Ishikawa (cell line): ENCODE results near the gene PIK3C2G.

Experiments
- CEBPB ChIP-seq: IDR thresholded peaks from 2 replicates; pipeline ENCODE4 v1.6.1; 2012
- CREB1 ChIP-seq: IDR thresholded peaks from 2 replicates; pipeline ENCODE4 v1.6.1; 2012; ENCODE audit warnings: low read depth
- EGR1 ChIP-seq: IDR thresholded peaks from 2 replicates; pipeline ENCODE4 v1.6.1; 2012
- EP300 ChIP-seq: IDR thresholded peaks from 2 replicates; pipeline ENCODE4 v1.6.1; 2012; ENCODE audit warnings: borderline replicate concordance
- FOXM1 ChIP-seq: IDR thresholded peaks from 2 replicates; pipeline ENCODE4 v1.6.1; 2012; ENCODE audit warnings: low read depth, borderline replicate concordance
- MAX ChIP-seq: IDR thresholded peaks from 2 replicates; pipeline ENCODE4 v1.6.1; 2012
- NFIC ChIP-seq: IDR thresholded peaks from 2 replicates; pipeline ENCODE4 v1.6.1; 2012
- RAD21 ChIP-seq: IDR thresholded peaks from 2 replicates; pipeline ENCODE4 v1.6.1; 2012; ENCODE audit warnings: low read depth
- REST ChIP-seq: IDR thresholded peaks from 2 replicates; pipeline ENCODE4 v1.6.1; 2012; ENCODE audit warnings: low read depth, mild to moderate bottlenecking
- TAF1 ChIP-seq: IDR thresholded peaks from 2 replicates; pipeline ENCODE4 v1.6.1; 2012; ENCODE audit warnings: low read depth, mild to moderate bottlenecking
- TEAD4 ChIP-seq: IDR thresholded peaks from 2 replicates; pipeline ENCODE4 v1.6.1; 2012
- YY1 ChIP-seq: IDR thresholded peaks from 2 replicates; pipeline ENCODE4 v1.6.1; 2012; ENCODE audit warnings: low read depth
- ZBTB7A ChIP-seq: IDR thresholded peaks from 2 replicates; pipeline ENCODE4 v1.6.1; 2012; ENCODE audit warnings: low read depth
- TF ChIP-seq, protein P1 (sequence below): IDR thresholded peaks from 2 replicates; pipeline ENCODE4 v1.6.1; 2012

- no peak for TF ChIP-seq EGR1
- no peak for TF ChIP-seq FOXM1
- no peak for TF ChIP-seq EP300
- no peak for TF ChIP-seq TEAD4
- no peak for TF ChIP-seq YY1
- no peak for TF ChIP-seq CEBPB
- no peak for TF ChIP-seq TAF1
- TF ChIP-seq, protein P1, sequence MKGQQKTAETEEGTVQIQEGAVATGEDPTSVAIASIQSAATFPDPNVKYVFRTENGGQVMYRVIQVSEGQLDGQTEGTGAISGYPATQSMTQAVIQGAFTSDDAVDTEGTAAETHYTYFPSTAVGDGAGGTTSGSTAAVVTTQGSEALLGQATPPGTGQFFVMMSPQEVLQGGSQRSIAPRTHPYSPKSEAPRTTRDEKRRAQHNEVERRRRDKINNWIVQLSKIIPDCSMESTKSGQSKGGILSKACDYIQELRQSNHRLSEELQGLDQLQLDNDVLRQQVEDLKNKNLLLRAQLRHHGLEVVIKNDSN, result no peak
- TF ChIP-seq MAX, result no peak
- no peak for TF ChIP-seq CREB1
- no peak for TF ChIP-seq ZBTB7A
- no peak for TF ChIP-seq RAD21
- TF ChIP-seq REST, result no peak
- no peak for TF ChIP-seq NFIC
Measured at GRCh38 chr12:18562531-18562930, 301.2 kb downstream of the PIK3C2G start.
